Pancreas (tissue), 10 donors: ENCODE measurements around the gene GPR161. TPM values are rescaled to one million over a fixed set of nuclear protein-coding genes. Genes with fewer than 3 reads are reported as not detected.
"Not testable (repeated sequence)": the region's sequence is repeated elsewhere in the genome, so short reads cannot be mapped to it uniquely, and the experiment has no call there.

Experiments used
- ATAC-seq, 4 donors: fragments of 200-7000 bp; cut with Tn5 transposase; one replicate each; pipeline versions ENCODE4 v1.8.0 to v1.9.1; 2020; ENCODE audit warnings: mild to moderate bottlenecking in 4 of 4, moderate library complexity in 4 of 4
- DNase-seq, 6 donors: peaks; one replicate each; pipeline ENCODE4 v3.0.0-alpha.2; 2020
- FAIRE-seq: peaks from 2 replicates; lab custom pipeline; 2012; peaks lifted over from hg19 to GRCh38; lab: Jason Lieb, UNC
- H3K27ac ChIP-seq, 4 donors: fragments of 200-600 bp; sonication (generic); 1 replicate in 3 of 4; 2 replicates in 1 of 4; pipeline versions ENCODE4 v1.5.0 to v1.8.0; 2020
- H3K27me3 ChIP-seq, 4 donors: fragments of 200-600 bp; one replicate each; pipeline ENCODE4 v1.8.0; 2021
- H3K36me3 ChIP-seq, 3 donors: fragments of 200-600 bp; sonication (generic) in 1 of 3; one replicate each; pipeline versions ENCODE4 v1.5.0 to v1.8.0; 2020 to 2021
- H3K4me1 ChIP-seq, 3 donors: fragments of 200-600 bp; one replicate each; pipeline ENCODE4 v1.8.0; 2021
- H3K4me3 ChIP-seq, 4 donors: fragments of 200-600 bp; sonication (generic) in 2 of 4; one replicate each; pipeline versions ENCODE4 v1.5.0 to v1.8.0; 2020 to 2021
- H3K9me3 ChIP-seq, 4 donors: fragments of 200-600 bp; one replicate each; pipeline ENCODE4 v1.8.0; 2021
- CTCF ChIP-seq, 4 donors: fragments of 200-600 bp; sonication (generic) in 3 of 4; IDR thresholded peaks; one replicate each; pipeline versions ENCODE4 v1.5.0 to v1.8.0; 2021; ENCODE audit warnings: antibody characterized with exemption in 4 of 4
- WGBS, 2 donors: extraction: QIAGEN DNeasy Blood & Tissue Kit; methylation state at CpG; one replicate each; pipeline ENCODE4 v1.1.7; 2013; 5-methylcytosine and 5-hydroxymethylcytosine counted together
- intact Hi-C, 3 donors: fragments of 100-400 bp; cut with DNase I; formaldehyde crosslinking; loops; one replicate each; pipeline versions ENCODE4 v1.11.1 to v1.14.2; 2022
- polyA plus RNA-seq, 2 donors: library from polyadenylated mRNA; stranded (reverse); fragments of 200-250 nt; gene quantifications; one replicate each; pipeline ENCODE4 v1.2.3, GENCODE V29; 2013
- total RNA-seq, 6 donors: library from RNA; stranded (reverse); fragmentation: NEBNext Ultra II Directional in 4 of 6; extraction: Animal tissue kit (Norgen Biotek cat#: 25700) in 4 of 6; gene quantifications; one replicate each; pipeline versions ENCODE4 v1.2.1 to v1.2.4, GENCODE V29; 2021 to 2023
- donor health status: healthy with polysubstance abuse.
- donor health status: DM: no; HTN: no; CAD: no; lungs with moderate emphysema.
- donor health status: DM: no; HTN: no; CAD: no.
- donor health status: control.
- donor health status: control.
- donor health status: Bipolar disorder and iron deficiency.
- donor health status: DM: yes; HTN: yes; CAD: no.
- donor health status: DM: no; HTN: no; CAD: no.
- donor health status: DM: no; HTN: no; CAD: no.
- donor health status: DM: yes; HTN: yes; CAD: no.

The GPR161 gene
- total RNA-seq (1 to 10 TPM; 6.3 to 9.7 (median 9.3) TPM), polyA plus RNA-seq (1 to 10 TPM; 2.5 to 3.6 TPM)

GRCh38 chr1:168136709-168137514 is at the start of gene GPR161:
GPR161 (minus strand) TSS chr1:168136930; CDS start chr1:168104850, 32,080 bp downstream.
- no peaks in the 10 kb centered on the region for H3K9me3 ChIP-seq
- peak within 1 kb of the TSS; percentile 63 to 85 (median 74) for H3K27ac ChIP-seq
- peak; percentile 69 to 82 (median 77) for DNase-seq
- peak within 1 kb of the TSS; percentile 52 to 76 (median 72) for H3K4me3 ChIP-seq
- WGBS, 2 donors: 1 to 2% methylated on average over 35 to 86 of the region's 86 CpGs
- no peaks in the 10 kb centered on the region for H3K36me3 ChIP-seq
- no peak for TF ChIP-seq CTCF (IDR thresholded peaks at IDR 0.05)
- intact Hi-C loops: no loop called here
- ATAC-seq: peak; percentile 68 to 77 (median 74)
- no peak for FAIRE-seq
- no peaks in the 10 kb centered on the region for H3K27me3 ChIP-seq
- H3K4me1 ChIP-seq: peaks cover 0 to 9% (median 0%) of the 10 kb centered on the region in 3 donors

GRCh38 chr1:168181063-168181720 is 44.5 kb upstream of the GPR161 start:
- WGBS, 2 donors: 95 to 97% methylated on average over 15 of the region's 15 CpGs
- FAIRE-seq, H3K36me3 ChIP-seq, ATAC-seq, intact Hi-C loops, H3K9me3 ChIP-seq, H3K4me3 ChIP-seq, H3K27ac ChIP-seq, DNase-seq, H3K4me1 ChIP-seq, H3K27me3 ChIP-seq: not testable (repeated sequence)

- H3K36me3 ChIP-seq: no peaks in the 10 kb centered on the region
- 41 to 46% methylated on average over 2 of the region's 2 CpGs for WGBS, 2 donors
- intact Hi-C loops: no loop called here
- peak overlapping the region in 1 of 4 donors; percentile 84 for H3K27ac ChIP-seq
- peaks cover 0 to 8% (median 0%) of the 10 kb centered on the region in 3 donors for H3K4me1 ChIP-seq
- FAIRE-seq (no peak), DNase-seq (no peak), ATAC-seq (no peak)
- no peaks in the 10 kb centered on the region for H3K27me3 ChIP-seq
- H3K4me3 ChIP-seq: peak overlapping the region in 3 of 4 donors; percentile 48 to 58 (median 58)
- TF ChIP-seq CTCF (IDR thresholded peaks at IDR 0.05): no peak
- no peaks in the 10 kb centered on the region for H3K9me3 ChIP-seq
Observed at GRCh38 chr1:168180148-168180524, 43.4 kb upstream of the GPR161 start.

- ATAC-seq (peak in 1 of 4 donors; percentile 6), FAIRE-seq (no peak), DNase-seq (no peak)
- 3% methylated on average over 20 of the region's 20 CpGs for WGBS, 2 donors
- peak overlapping the region; percentile 54 to 84 (median 78) for H3K27ac ChIP-seq
- no peak for TF ChIP-seq CTCF (IDR thresholded peaks at IDR 0.05)
- peak overlapping the region; percentile 48 to 60 (median 58) for H3K4me3 ChIP-seq
- H3K4me1 ChIP-seq: peaks cover 0 to 8% (median 0%) of the 10 kb centered on the region in 3 donors
- no peaks in the 10 kb centered on the region for H3K27me3 ChIP-seq
- no peaks in the 10 kb centered on the region for H3K9me3 ChIP-seq
- no peaks in the 10 kb centered on the region for H3K36me3 ChIP-seq
- intact Hi-C loops: no loop called here
Observed at GRCh38 chr1:168179438-168180147, 42.9 kb upstream of the GPR161 start.
